Measurements from ENCODE around the gene NEIL3.

DNA sequence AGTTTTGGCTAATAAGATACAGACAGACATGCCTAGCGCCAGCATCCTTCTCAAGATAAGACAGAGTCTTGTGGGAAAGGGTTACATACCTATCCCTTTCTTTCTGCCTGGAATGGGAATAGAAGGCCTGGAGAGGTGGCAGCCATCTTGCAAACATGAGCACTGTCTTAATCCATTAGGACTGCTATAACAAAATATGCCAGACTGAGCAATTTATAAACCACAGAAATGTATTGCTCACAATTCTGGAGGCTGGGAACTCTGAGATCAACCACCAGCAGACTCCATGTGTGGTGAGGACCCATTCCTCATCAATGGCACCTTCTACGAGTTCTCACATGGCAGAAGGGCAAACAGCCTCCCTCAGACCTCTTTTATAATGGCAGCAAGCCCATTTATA, 26.5 kb upstream of the NEIL3 start:
- TF ChIP-seq CTCF (optimal IDR thresholded peaks at IDR 0.05 in 1 of 3, IDR thresholded peaks at IDR 0.05 in 1 of 3, conservative IDR thresholded peaks at IDR 0.05 in 1 of 3; ENCODE audit: extremely low read depth in 1 of 3, insufficient read depth in 2 of 3, low read length in 3 of 3), result no peak
- TF ChIP-seq EZH2 (IDR thresholded peaks at IDR 0.05; ENCODE audit: low read length), result no peak

Measured in keratinocyte (primary cell).